ENCODE data around the gene GRAP.
"Not testable (repeated sequence)": the region's sequence is repeated elsewhere in the genome, so short reads cannot be mapped to it uniquely, and the experiment has no call there.

GRCh38 chr17:19032377-19032988 is 14.3 kb downstream of the GRAP start:
- TF ChIP-seq POLR2A (IDR thresholded peaks at IDR 0.05; ENCODE audit: low read length); GATA1 (IDR thresholded peaks at IDR 0.05; ENCODE audit: low read depth, low read length): not testable (repeated sequence)

All from erythroblast (primary cell).